WERI-Rb-1 (cell line): ENCODE data around the gene FKBP5.
"Not testable (repeated sequence)": the region's sequence is repeated elsewhere in the genome, so short reads cannot be mapped to it uniquely, and the experiment has no call there.

ENCODE experiments used
- DNase-seq: peaks from one replicate; pipeline ENCODE4 v3.0.0-alpha.2; 2020
- H3K27ac ChIP-seq: fragments of 250-450 bp; sonication (Bioruptor Pico); 2 replicates; pipeline ENCODE4 v1.5.1; 2020; ENCODE audit warnings: mild to moderate bottlenecking, moderate library complexity
- H3K27me3 ChIP-seq: fragments of 250-450 bp; sonication (Bioruptor Pico); 2 replicates; pipeline ENCODE4 v1.5.1; 2021; ENCODE audit warnings: mild to moderate bottlenecking, low read depth, moderate library complexity; ENCODE audit not compliant: insufficient read depth, severe bottlenecking
- H3K36me3 ChIP-seq: fragments of 250-450 bp; sonication (Bioruptor Pico); 2 replicates; pipeline ENCODE4 v1.5.1; 2020; ENCODE audit warnings: mild to moderate bottlenecking, moderate library complexity
- H3K4me3 ChIP-seq: 2 replicates; pipeline ENCODE4 v1.5.1; 2011; ENCODE audit warnings: low read depth, mild to moderate bottlenecking, control low read depth, low read length
- H3K9me3 ChIP-seq: fragments of 250-450 bp; sonication (Bioruptor Pico); 2 replicates; pipeline ENCODE4 v1.5.1; 2021; ENCODE audit warnings: mild to moderate bottlenecking, moderate library complexity; ENCODE audit not compliant: severe bottlenecking
- CTCF ChIP-seq: IDR thresholded peaks from 2 replicates; pipeline ENCODE4 v1.5.1; 2011; ENCODE audit warnings: low read depth, mild to moderate bottlenecking, control low read depth, inconsistent platforms, low read length

The FKBP5 gene

GRCh38 chr6:35688605-35689322 is at the start of gene FKBP5:
Gene FKBP5, minus strand, starts transcription at chr6:35688915. Its CDS starts 46,091 bp downstream, at chr6:35642824.
- no peak for TF ChIP-seq CTCF

GRCh38 chr6:35737413-35738211 is 48.9 kb upstream of the FKBP5 start:
- no peak overlapping the region for H3K4me3 ChIP-seq
- TF ChIP-seq CTCF = peak; percentile 73
- H3K9me3 ChIP-seq = no peaks in the 10 kb centered on the region
- no peaks in the 10 kb centered on the region for H3K36me3 ChIP-seq
- peak; percentile 48 for DNase-seq
- H3K27ac ChIP-seq = peak overlapping the region; percentile 25
- H3K27me3 ChIP-seq = no peaks in the 10 kb centered on the region

More at GRCh38 chr6:35688605-35689322, at the start of gene FKBP5:
- Histone ChIP-seq H3K9me3 (no peaks in the 10 kb centered on the region), H3K36me3 (peaks cover 6% of the 10 kb centered on the region), H3K27me3 (no peaks in the 10 kb centered on the region), H3K4me3 (peak within 1 kb of the TSS; percentile 53), H3K27ac (peak within 1 kb of the TSS; percentile 83)
- DNase-seq = peak; percentile 99

GRCh38 chr6:35736982-35737412 is 48.3 kb upstream of the FKBP5 start, which contains the start of gene ARMC12:
Gene ARMC12, plus strand, starts transcription at chr6:35737032. Its CDS starts 77 bp downstream, at chr6:35737109.
- no peaks in the 10 kb centered on the region for H3K9me3 ChIP-seq
- TF ChIP-seq CTCF = no peak
- H3K27me3 ChIP-seq = no peaks in the 10 kb centered on the region
- peak within 1 kb of the TSS; percentile 25 for H3K27ac ChIP-seq
- no peaks in the 10 kb centered on the region for H3K36me3 ChIP-seq
- H3K4me3 ChIP-seq = no peak within 1 kb of the TSS
- DNase-seq = no peak

- peak; percentile 97 for TF ChIP-seq CTCF
- Histone ChIP-seq H3K27ac (peak overlapping the region; percentile 3; the same call in 1 of the 2 replicates), H3K36me3 (no peaks in the 10 kb centered on the region), H3K27me3 (no peaks in the 10 kb centered on the region), H3K4me3 (no peak overlapping the region), H3K9me3 (no peaks in the 10 kb centered on the region)
- DNase-seq = peak; percentile 88
Measured at GRCh38 chr6:35736253-35736894, 47.7 kb upstream of the FKBP5 start.

GRCh38 chr6:35735452-35735851 is 46.7 kb upstream of the FKBP5 start:
- no peaks in the 10 kb centered on the region for H3K36me3 ChIP-seq
- no peaks in the 10 kb centered on the region for H3K27me3 ChIP-seq
- no peak for TF ChIP-seq CTCF
- no peak overlapping the region for H3K4me3 ChIP-seq
- H3K9me3 ChIP-seq = no peaks in the 10 kb centered on the region
- no peak for DNase-seq
- H3K27ac ChIP-seq = no peak overlapping the region

- DNase-seq, H3K36me3 ChIP-seq, H3K9me3 ChIP-seq, H3K27ac ChIP-seq, H3K27me3 ChIP-seq, H3K4me3 ChIP-seq: not testable (repeated sequence)
Measured at GRCh38 chr6:35734319-35734718, 45.6 kb upstream of the FKBP5 start.
